Measurements from ENCODE around the gene OR14A16. TPM values are rescaled to one million over a fixed set of nuclear protein-coding genes. Genes with fewer than 3 reads are reported as not detected.

OR14A16 gene
- not detected in 2 replicates for polyA plus RNA-seq

GRCh38 chr1:247824023-247824422 lies at the start of gene OR14A16:
Gene OR14A16 (minus strand): TSS chr1:247824119. CDS start chr1:247815729, 8,390 bp downstream.

GRCh38 chr1:247857069-247857984 lies 33.4 kb upstream of the OR14A16 start, which contains the start of gene TRIM58:
Gene TRIM58 (plus strand): TSS chr1:247857187. CDS start chr1:247857247, 60 bp downstream.

GRCh38 chr1:247841796-247842195 lies 17.9 kb upstream of the OR14A16 start, which contains the start of gene OR11L1:
Gene OR11L1 (minus strand): TSS chr1:247841896. CDS start chr1:247841896, 0 bp downstream.

Other genes with a start within 250 kb of the OR14A16 start
- not detected in 2 replicates for gene OR2G2, start 235.8 kb downstream of the OR14A16 start, polyA plus RNA-seq
- gene OR2G3, start 218.5 kb downstream of the OR14A16 start, polyA plus RNA-seq, result not detected in 2 replicates
- not detected in 2 replicates for gene OR13G1, start 144.4 kb downstream of the OR14A16 start, polyA plus RNA-seq
- gene OR6F1, start 107.5 kb downstream of the OR14A16 start, polyA plus RNA-seq, result not detected in 2 replicates
- gene OR14K1, start 85.5 kb downstream of the OR14A16 start, polyA plus RNA-seq, result not detected in 2 replicates
- not detected in 2 replicates for gene OR14A2, start 76.0 kb downstream of the OR14A16 start, polyA plus RNA-seq
- gene OR1C1, start 63.6 kb downstream of the OR14A16 start, polyA plus RNA-seq, result not detected in 2 replicates
- gene OR11L1, start 17.8 kb upstream of the OR14A16 start, polyA plus RNA-seq, result not detected in 2 replicates
- not detected in 2 replicates for gene TRIM58, start 33.1 kb upstream of the OR14A16 start, polyA plus RNA-seq
- not detected in 2 replicates for gene OR2W3, start 71.5 kb upstream of the OR14A16 start, polyA plus RNA-seq
- gene OR2T8, start 96.1 kb upstream of the OR14A16 start, polyA plus RNA-seq, result not detected in 2 replicates
- gene OR2AJ1, start 100.8 kb upstream of the OR14A16 start, polyA plus RNA-seq, result 0.12 TPM in 1 of 2 replicates, not detected in the other
- gene OR2L8, start 124.7 kb upstream of the OR14A16 start, polyA plus RNA-seq, result not detected in 2 replicates
- not detected in 2 replicates for gene OR2AK2, start 141.1 kb upstream of the OR14A16 start, polyA plus RNA-seq
- gene OR2L5, start 189.5 kb upstream of the OR14A16 start, polyA plus RNA-seq, result not detected in 2 replicates
- gene OR2L2, start 206.0 kb upstream of the OR14A16 start, polyA plus RNA-seq, result 0.21 TPM in 1 of 2 replicates, not detected in the other
- gene OR2L3, start 222.7 kb upstream of the OR14A16 start, polyA plus RNA-seq, result not detected in 2 replicates

Data from Purkinje cell (primary cell).